IPS-18c (cell line): ENCODE measurements around the gene RIPK1.

Source experiments
- H3K4me3 ChIP-seq: 2 replicates; pipeline ENCODE4 v1.7.0; 2013; ENCODE audit warnings: low read depth, mild to moderate bottlenecking, low read length, moderate library complexity; ENCODE audit not compliant: insufficient read depth
- H3K9me3 ChIP-seq: one replicate; pipeline ENCODE4 v1.6.1; 2013; ENCODE audit warnings: mild to moderate bottlenecking, low read length, moderate library complexity; ENCODE audit not compliant: control insufficient read depth, insufficient read depth

RIPK1 gene

DNA sequence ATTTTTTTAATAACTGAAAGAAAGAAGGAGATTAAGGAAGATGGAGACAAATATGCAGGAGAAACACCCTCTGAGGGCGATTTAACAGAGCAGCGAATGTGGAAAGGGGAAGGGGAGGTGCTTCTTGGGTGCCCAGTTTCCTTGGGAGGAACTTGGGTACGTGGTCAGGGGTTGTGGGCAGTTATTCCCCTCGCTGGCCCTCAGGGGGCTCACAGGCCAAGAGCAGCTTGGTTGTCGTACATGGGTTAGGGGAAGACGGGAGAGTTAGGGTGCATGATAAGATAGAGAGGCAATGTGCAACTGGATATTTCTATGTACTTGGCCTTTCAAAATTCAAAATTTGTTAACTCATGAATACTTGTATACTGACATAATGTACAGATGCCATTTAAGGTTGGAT lies 96.1 kb downstream of the RIPK1 start:
- Histone ChIP-seq H3K9me3 (no peaks in the 10 kb centered on the region), H3K4me3 (no peak overlapping the region)
